ES-I3 (cell line): ENCODE data around the gene MMAB.

Source experiments
- H3K36me3 ChIP-seq: 2 replicates; pipeline ENCODE4 v1.6.1; 2013; ENCODE audit warnings: mild to moderate bottlenecking, low read length, control low read depth, moderate library complexity; ENCODE audit not compliant: insufficient read depth
- H3K4me1 ChIP-seq: 2 replicates; pipeline ENCODE4 v1.6.1; 2013; ENCODE audit warnings: mild to moderate bottlenecking, control low read depth, low read length; ENCODE audit not compliant: insufficient read depth
- H3K9ac ChIP-seq: 2 replicates; pipeline ENCODE4 v1.6.1; 2013; ENCODE audit warnings: low read depth, mild to moderate bottlenecking, low read length, moderate library complexity
- H3K9me3 ChIP-seq: 2 replicates; pipeline ENCODE4 v1.6.1; 2013; ENCODE audit warnings: mild to moderate bottlenecking, low read length, moderate library complexity; ENCODE audit not compliant: control insufficient read depth, insufficient read depth

The MMAB gene

GRCh38 chr12:109567296-109567695, 6.0 kb downstream of the MMAB start:
- no peaks in the 10 kb centered on the region for H3K9me3 ChIP-seq
- no peaks in the 10 kb centered on the region for H3K4me1 ChIP-seq
- no peak overlapping the region for H3K9ac ChIP-seq
- 0 out of 2 replicates have a peak, but pooled peaks cover 4% of the 10 kb centered on the region for H3K36me3 ChIP-seq

DNA sequence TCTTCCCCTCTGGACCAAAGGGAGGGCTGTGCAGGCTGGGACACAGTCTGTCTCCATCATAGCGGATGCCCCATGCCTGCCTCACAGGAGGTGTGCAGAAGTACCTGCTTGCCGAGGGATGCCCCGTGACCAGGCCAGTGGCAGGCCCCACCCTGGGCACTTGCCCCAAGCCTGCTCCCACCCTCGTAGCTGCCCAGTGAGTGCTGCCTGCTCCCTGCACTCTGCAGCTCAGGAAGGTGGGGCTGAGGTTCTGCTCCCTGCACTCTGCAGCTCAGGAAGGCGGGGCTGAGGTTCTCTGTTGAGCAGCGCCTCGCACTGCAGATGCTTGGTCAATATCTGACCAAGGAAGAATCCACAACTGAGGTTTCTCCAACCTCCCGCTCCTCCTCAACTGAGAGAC, 6.9 kb downstream of the MMAB start:
- Histone ChIP-seq H3K9me3 (no peaks in the 10 kb centered on the region), H3K9ac (no peak overlapping the region), H3K36me3 (0 out of 2 replicates have a peak, but pooled peaks cover 4% of the 10 kb centered on the region), H3K4me1 (no peaks in the 10 kb centered on the region)

GRCh38 chr12:109563291-109564284, 9.7 kb downstream of the MMAB start:
- no peak overlapping the region for H3K9ac ChIP-seq
- H3K4me1 ChIP-seq = no peaks in the 10 kb centered on the region
- no peaks in the 10 kb centered on the region for H3K9me3 ChIP-seq
- H3K36me3 ChIP-seq = no peaks in the 10 kb centered on the region

DNA sequence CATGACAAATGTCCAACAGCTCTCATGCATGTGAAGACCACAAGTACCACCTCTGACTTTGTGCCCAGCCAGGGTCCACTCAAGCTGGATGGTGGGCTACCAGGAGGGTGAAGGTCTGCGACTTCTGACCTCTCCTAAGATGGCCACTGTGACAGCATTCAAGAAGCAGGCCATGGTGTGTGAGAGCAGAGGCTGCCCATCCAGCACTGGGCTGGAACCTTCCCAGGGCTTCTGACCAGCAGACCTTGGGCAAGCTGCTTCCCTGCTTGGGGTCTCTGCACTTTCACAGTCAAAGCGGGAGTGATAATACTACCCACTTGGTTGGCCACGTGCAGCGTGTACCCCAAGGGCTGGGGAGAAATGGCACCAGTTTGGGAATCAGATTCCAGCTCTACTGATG, 10.4 kb downstream of the MMAB start:
- Histone ChIP-seq H3K9ac (no peak overlapping the region), H3K9me3 (no peaks in the 10 kb centered on the region), H3K36me3 (no peaks in the 10 kb centered on the region), H3K4me1 (no peaks in the 10 kb centered on the region)

DNA sequence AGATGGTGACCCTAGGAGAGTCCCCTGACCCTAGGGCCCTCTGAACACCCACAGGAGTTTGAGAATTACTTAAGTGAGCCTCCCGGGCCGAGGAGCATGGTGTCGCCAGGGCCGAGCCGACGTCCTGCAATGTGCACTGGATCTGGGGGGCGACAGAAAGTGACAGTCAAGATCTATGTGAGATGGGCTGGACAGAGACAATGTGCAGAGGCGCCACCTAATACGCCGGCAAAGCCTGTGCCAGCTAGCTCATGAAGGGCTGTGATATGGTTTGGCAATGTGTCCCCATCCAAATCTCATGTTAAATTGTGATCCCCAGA, 11.6 kb downstream of the MMAB start:
- Histone ChIP-seq H3K36me3 (no peaks in the 10 kb centered on the region), H3K9ac (no peak overlapping the region), H3K9me3 (no peaks in the 10 kb centered on the region), H3K4me1 (no peaks in the 10 kb centered on the region)

- no peak overlapping the region for H3K9ac ChIP-seq
- no peaks in the 10 kb centered on the region for H3K4me1 ChIP-seq
- H3K36me3 ChIP-seq = no peaks in the 10 kb centered on the region; the same call in 1 of the 2 replicates
- H3K9me3 ChIP-seq = no peaks in the 10 kb centered on the region
Measured at GRCh38 chr12:109560867-109561710, 12.2 kb downstream of the MMAB start.

GRCh38 chr12:109559601-109560000, 13.7 kb downstream of the MMAB start:
- no peak overlapping the region for H3K9ac ChIP-seq
- no peaks in the 10 kb centered on the region for H3K4me1 ChIP-seq
- H3K36me3 ChIP-seq = no peaks in the 10 kb centered on the region; the same call in 1 of the 2 replicates
- no peaks in the 10 kb centered on the region for H3K9me3 ChIP-seq

GRCh38 chr12:109559200-109559505, 14.2 kb downstream of the MMAB start:
- Histone ChIP-seq H3K9ac (no peak overlapping the region), H3K4me1 (no peaks in the 10 kb centered on the region), H3K9me3 (no peaks in the 10 kb centered on the region), H3K36me3 (no peaks in the 10 kb centered on the region; the same call in 1 of the 2 replicates)

DNA sequence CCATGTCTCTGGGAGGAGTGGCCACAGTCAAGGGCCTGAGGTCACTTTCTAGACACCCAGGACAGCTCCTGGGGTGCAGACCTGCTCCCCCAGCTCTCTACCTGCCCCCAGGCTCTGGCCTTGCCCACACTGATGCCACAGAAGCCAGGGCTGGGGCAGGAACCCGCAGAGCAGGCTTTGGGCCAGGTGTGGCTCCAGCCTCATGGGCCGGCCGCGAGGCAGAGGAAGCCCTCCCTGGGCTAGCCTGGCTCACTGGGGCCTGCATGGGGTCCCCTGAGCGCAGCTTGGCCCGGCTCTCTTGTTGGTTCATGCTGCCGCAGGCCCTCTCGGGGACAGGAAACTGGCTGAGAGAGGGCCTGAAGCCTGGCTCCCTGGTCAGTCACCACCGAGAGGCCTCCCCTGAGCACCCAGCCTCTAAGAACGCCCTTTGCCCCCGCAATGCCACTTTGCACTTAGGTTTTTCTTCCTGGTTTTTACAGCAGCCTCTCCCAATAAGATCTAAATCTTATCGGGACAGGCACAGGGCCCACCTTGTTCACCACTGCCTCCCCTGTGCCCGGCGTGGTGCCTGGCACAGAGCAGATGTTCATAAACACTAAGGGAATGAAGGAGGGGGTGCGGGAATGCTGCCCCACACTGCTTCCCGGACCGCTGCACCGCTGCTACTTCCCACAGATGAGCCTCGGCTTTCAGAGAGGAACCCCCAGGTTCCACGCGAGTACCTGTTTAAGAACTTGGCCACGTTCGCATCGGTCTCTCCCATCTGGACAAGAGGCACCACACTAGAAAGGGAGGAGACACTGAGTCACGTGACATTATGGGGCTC, 14.7 kb downstream of the MMAB start:
- Histone ChIP-seq H3K9ac (no peak overlapping the region), H3K9me3 (no peaks in the 10 kb centered on the region), H3K36me3 (no peaks in the 10 kb centered on the region; the same call in 1 of the 2 replicates), H3K4me1 (no peaks in the 10 kb centered on the region)

DNA sequence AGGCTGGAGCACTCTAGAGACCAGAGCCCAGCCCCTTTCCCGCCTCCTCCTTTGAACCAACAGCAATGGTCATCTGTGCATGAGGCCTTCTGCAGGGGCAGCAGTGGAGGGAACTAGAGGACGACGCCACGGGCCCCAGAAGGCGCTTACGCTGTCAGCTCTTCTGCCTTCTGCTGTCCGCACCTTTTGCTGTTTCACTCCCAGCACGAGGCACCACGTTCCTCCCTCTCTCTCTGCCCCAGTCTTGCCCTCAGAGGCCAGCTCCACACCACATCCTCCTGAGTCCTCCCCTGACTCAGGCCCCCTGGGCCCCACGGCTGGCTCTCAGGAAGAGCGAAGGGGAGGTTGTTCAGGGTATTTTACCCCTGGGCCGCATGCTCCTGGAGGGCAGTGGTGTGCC, 15.5 kb downstream of the MMAB start:
- Histone ChIP-seq H3K9ac (no peak overlapping the region), H3K9me3 (no peaks in the 10 kb centered on the region), H3K36me3 (no peaks in the 10 kb centered on the region; the same call in 1 of the 2 replicates), H3K4me1 (no peaks in the 10 kb centered on the region)

DNA sequence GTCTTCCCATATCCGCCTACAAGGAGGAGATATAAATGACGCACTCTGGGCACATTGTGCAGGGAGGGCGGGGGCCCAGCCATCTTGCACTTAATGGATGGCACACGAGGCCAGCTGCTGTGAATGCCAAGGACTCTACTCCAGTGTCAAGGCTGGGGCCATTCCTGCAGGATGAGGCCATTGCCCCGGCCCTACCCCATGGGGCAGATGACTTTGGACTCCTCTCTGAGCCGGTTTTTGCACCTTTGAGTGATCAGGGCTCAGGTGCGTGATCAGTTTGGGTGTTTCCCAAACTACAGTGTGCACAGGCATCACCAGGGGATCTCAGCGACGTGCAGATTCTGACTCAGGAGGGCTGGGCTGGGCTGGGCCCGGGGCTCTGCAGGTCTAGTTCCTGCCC, 16.1 kb downstream of the MMAB start:
- H3K36me3 ChIP-seq = no peaks in the 10 kb centered on the region; the same call in 1 of the 2 replicates
- H3K9me3 ChIP-seq = no peaks in the 10 kb centered on the region
- H3K4me1 ChIP-seq = no peaks in the 10 kb centered on the region
- no peak overlapping the region for H3K9ac ChIP-seq

DNA sequence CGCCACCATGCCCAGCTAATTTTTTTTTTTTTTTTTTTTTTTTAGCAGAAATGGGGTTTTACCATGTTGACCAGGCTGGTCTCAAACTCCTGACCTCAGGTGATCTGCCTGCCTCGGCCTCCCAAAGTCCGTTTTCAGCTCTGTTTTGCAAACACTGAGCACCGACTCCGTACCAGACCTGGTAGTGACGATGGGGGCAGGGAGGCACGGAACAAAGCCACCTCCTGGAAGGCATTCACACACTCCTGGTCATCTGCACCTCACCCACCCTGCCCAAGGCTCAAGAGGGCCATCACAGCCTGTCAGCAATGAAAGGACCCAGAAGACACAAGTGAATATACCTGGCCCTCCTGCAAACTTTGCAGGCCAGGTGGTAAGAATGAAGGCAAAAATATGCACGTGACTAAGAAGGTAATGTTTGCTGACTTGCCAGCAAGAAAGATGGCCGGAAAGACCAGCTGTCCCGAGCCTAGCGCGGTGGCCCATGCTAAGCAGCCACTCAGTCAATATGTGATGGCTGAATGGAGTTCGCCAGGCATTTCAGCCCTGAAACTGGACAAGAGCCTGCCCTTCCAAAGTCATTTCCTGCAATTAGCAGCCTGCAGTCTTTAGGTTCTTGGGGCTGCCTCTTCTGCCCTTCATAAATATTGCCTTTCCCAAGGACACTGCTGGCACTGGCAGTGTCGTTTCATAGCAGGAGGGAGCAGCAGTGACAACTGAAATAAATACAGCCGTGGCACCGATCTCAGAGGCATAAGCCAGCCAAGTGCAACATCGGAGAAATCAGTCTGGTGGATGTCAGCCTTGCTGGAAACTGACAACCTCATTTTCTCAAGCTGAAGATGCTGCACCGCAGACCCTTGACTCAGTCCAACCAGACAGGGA, 17.6 kb downstream of the MMAB start:
- Histone ChIP-seq H3K4me1 (no peaks in the 10 kb centered on the region), H3K9ac (no peak overlapping the region), H3K9me3 (no peaks in the 10 kb centered on the region), H3K36me3 (no peaks in the 10 kb centered on the region; the same call in 1 of the 2 replicates)

DNA sequence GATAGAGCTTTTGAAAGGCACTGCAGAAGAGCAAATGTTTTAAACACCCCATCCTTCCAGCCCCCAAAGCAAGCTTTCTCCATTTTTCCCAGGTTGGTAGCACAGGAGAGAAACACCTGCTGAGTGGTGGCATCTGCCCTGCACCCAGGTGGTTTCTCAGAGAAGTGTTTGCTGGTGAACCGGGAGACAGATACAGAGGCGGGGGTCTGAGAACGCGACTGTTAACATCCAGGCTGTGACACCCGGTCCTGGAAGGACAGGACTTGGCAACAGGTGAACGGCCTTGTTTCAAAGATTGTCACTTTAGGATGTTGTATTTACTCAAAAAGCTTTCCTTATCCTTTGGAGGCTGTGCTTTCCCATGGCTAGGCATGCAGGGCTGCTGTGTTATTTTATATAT, 18.5 kb downstream of the MMAB start:
- Histone ChIP-seq H3K36me3 (no peaks in the 10 kb centered on the region; the same call in 1 of the 2 replicates), H3K9me3 (no peaks in the 10 kb centered on the region), H3K9ac (no peak overlapping the region), H3K4me1 (no peaks in the 10 kb centered on the region)
